Caco-2 (cell line): ENCODE results near the gene CASP12. TPM values are rescaled to one million over a fixed set of nuclear protein-coding genes. Genes with fewer than 3 reads are reported as not detected.

Experiments used
- BruUV-seq: library from RNA; stranded (reverse); fragments of 400-500 nt; replicated peaks from 2 replicates; lab custom pipeline; 2021; lab: Mats Ljungman, UMichigan
- CTCF ChIA-PET: fragments of 300-600 bp; sonication (Branson Sonifier 250); formaldehyde crosslinking; loops from one replicate; lab custom pipeline; 2022; ENCODE audit warnings: antibody characterized with exemption; lab: Charles Lee
- POLR2A ChIA-PET: fragments of 300-600 bp; sonication (Branson Sonifier 250); formaldehyde crosslinking; loops from one replicate; lab custom pipeline; 2022; ENCODE audit warnings: antibody characterized with exemption; lab: Charles Lee
- DNase-seq, 2 experiments: peaks; one replicate each; pipeline versions ENCODE4 v3.0.0 to v3.0.0-alpha.2; 2020 to 2022
- H3K27me3 ChIP-seq: replicated peaks from 2 replicates; pipeline ENCODE4 v1.6.0; 2011; ENCODE audit warnings: low read length; ENCODE audit not compliant: control insufficient read depth, insufficient read depth
- H3K36me3 ChIP-seq: 2 replicates; pipeline ENCODE4 v1.5.1; 2011; ENCODE audit warnings: low read length; ENCODE audit not compliant: control insufficient read depth, insufficient read depth
- H3K4me1 ChIP-seq: fragments of 250-450 bp; sonication (Bioruptor Pico); 2 replicates; pipeline ENCODE4 v1.5.1; 2020; ENCODE audit warnings: mild to moderate bottlenecking
- H3K4me3 ChIP-seq: 2 replicates; pipeline ENCODE4 v1.5.1; 2011; ENCODE audit warnings: low read depth, mild to moderate bottlenecking, control low read depth, low read length
- H3K9me3 ChIP-seq: fragments of 250-450 bp; sonication (Bioruptor Pico); 2 replicates; pipeline ENCODE4 v1.5.1; 2020; ENCODE audit warnings: mild to moderate bottlenecking, moderate library complexity
- H3K27ac Mint-ChIP-seq: one replicate; pipeline ENCODE4 v1.8.0; 2022; ENCODE audit warnings: mixed read lengths; ENCODE audit not compliant: unreplicated experiment
- H3K27me3 Mint-ChIP-seq: one replicate; pipeline ENCODE4 v1.8.0; 2022; ENCODE audit warnings: mixed read lengths; ENCODE audit not compliant: insufficient read depth, unreplicated experiment
- H3K36me3 Mint-ChIP-seq: one replicate; pipeline ENCODE4 v1.8.0; 2022; ENCODE audit warnings: mild to moderate bottlenecking, mixed read lengths; ENCODE audit not compliant: insufficient read depth, unreplicated experiment
- H3K4me1 Mint-ChIP-seq: one replicate; pipeline ENCODE4 v1.8.0; 2022; ENCODE audit warnings: low read depth, mixed read lengths; ENCODE audit not compliant: unreplicated experiment
- H3K4me3 Mint-ChIP-seq: one replicate; pipeline ENCODE4 v1.8.0; 2022; ENCODE audit warnings: mild to moderate bottlenecking, moderate library complexity, mixed read lengths; ENCODE audit not compliant: unreplicated experiment
- H3K9me3 Mint-ChIP-seq: one replicate; pipeline ENCODE4 v1.8.0; 2022; ENCODE audit warnings: mixed read lengths; ENCODE audit not compliant: unreplicated experiment
- CTCF ChIP-seq, 2 experiments: fragments of 200-600 bp in 1 of 2; IDR thresholded peaks; 1 replicate in 1 of 2; 2 replicates in 1 of 2; pipeline versions ENCODE4 v1.5.1 to v1.8.0; 2011 to 2022; ENCODE audit warnings: antibody characterized with exemption in 1 of 2, control low read depth in 1 of 2, inconsistent platforms in 1 of 2, low read depth in 1 of 2, low read length in 1 of 2, mild to moderate bottlenecking in 1 of 2, moderate library complexity in 1 of 2; ENCODE audit not compliant: insufficient read depth in 1 of 2, severe bottlenecking in 1 of 2, unreplicated experiment in 1 of 2
- intact Hi-C: fragments of 100-400 bp; cut with micrococcal nuclease; formaldehyde crosslinking; loops from one replicate; pipeline ENCODE4 v1.10.0; 2022; ENCODE audit not compliant: unreplicated experiment
- total RNA-seq: library from RNA; stranded (reverse); gene quantifications from 2 replicates; pipeline ENCODE4 v1.2.3, GENCODE V29; 2022

Gene CASP12
- total RNA-seq, 1 experiment from 2014 or later = not detected

GRCh38 chr11:104844451-104844850 is 53.8 kb downstream of the CASP12 start:
- Mint-ChIP-seq H3K4me3 (no peak overlapping the region), H3K9me3 (peaks cover 11% of the 10 kb centered on the region), H3K27ac (no peak overlapping the region), H3K36me3 (no peaks in the 10 kb centered on the region), H3K27me3 (peaks cover 6% of the 10 kb centered on the region), H3K4me1 (no peaks in the 10 kb centered on the region)
- no peaks in the 10 kb centered on the region for H3K27me3 ChIP-seq
- intact Hi-C loops = no loop called here
- no TSS peak for BruUV-seq
- no peaks in the 10 kb centered on the region for H3K9me3 ChIP-seq
- no peak overlapping the region for H3K4me3 ChIP-seq
- POLR2A ChIA-PET = no interaction called here
- no peaks in the 10 kb centered on the region for H3K4me1 ChIP-seq
- TF ChIP-seq CTCF (IDR thresholded peaks at IDR 0.05; ENCODE audit: insufficient read depth in 1 of 2, low read depth in 1 of 2, low read length in 1 of 2, severe bottlenecking in 1 of 2, unreplicated experiment in 1 of 2) = no peak
- CTCF ChIA-PET = no interaction called here
- no peak for DNase-seq
- no peaks in the 10 kb centered on the region for H3K36me3 ChIP-seq

DNA sequence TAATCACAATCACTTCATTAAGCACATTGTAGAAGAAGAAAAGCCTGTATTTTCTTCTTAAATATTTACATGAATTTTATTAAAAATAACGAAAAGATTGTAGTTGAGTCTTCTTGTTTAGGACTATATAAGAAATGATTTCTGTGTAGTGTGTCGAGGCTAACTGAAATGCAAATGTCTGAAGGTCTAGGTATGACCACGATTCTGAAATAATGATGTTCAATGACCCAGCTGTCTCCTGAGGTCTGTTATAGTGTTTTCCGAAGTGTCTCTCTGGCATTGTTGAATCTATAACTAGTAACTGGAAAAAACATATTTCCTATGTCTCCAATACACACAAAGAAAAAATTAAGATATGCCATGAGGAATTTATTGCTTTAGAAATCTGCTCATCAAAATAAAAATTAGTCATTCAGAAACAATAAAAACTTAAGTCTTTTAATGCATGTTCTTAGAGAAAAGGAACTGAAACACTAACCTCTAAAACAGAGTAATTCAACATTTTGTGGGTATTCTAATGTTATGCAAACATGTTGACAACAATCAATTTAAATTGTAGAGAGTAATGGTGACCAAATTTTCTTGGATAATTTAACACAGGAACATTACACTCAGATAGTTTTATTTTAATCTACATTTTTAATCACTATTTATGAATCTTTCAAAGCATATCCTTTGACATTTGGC is 55.0 kb downstream of the CASP12 start:
- Mint-ChIP-seq H3K4me1 (no peaks in the 10 kb centered on the region), H3K36me3 (no peaks in the 10 kb centered on the region), H3K4me3 (no peak overlapping the region), H3K27me3 (peaks cover 6% of the 10 kb centered on the region), H3K27ac (no peak overlapping the region), H3K9me3 (peaks cover 22% of the 10 kb centered on the region)
- ChIA-PET POLR2A (no interaction called here), CTCF (no interaction called here)
- no peaks in the 10 kb centered on the region for H3K9me3 ChIP-seq
- H3K4me3 ChIP-seq = no peak overlapping the region
- H3K4me1 ChIP-seq = no peaks in the 10 kb centered on the region
- intact Hi-C loops = no loop called here
- H3K27me3 ChIP-seq = no peaks in the 10 kb centered on the region
- TF ChIP-seq CTCF (IDR thresholded peaks at IDR 0.05; ENCODE audit: insufficient read depth in 1 of 2, low read depth in 1 of 2, low read length in 1 of 2, severe bottlenecking in 1 of 2, unreplicated experiment in 1 of 2) = no peak
- no TSS peak for BruUV-seq
- no peaks in the 10 kb centered on the region for H3K36me3 ChIP-seq
- DNase-seq = no peak

- Mint-ChIP-seq H3K27ac (no peak overlapping the region), H3K27me3 (peaks cover 6% of the 10 kb centered on the region), H3K4me3 (no peak overlapping the region), H3K9me3 (peaks cover 22% of the 10 kb centered on the region), H3K4me1 (no peaks in the 10 kb centered on the region), H3K36me3 (no peaks in the 10 kb centered on the region)
- intact Hi-C loops = loop anchor here (1.0 kb wide), 1 partner anchor 233 kb away; no protein-coding TSS in a partner anchor
- Histone ChIP-seq H3K4me3 (no peak overlapping the region), H3K9me3 (no peaks in the 10 kb centered on the region), H3K27me3 (no peaks in the 10 kb centered on the region), H3K36me3 (no peaks in the 10 kb centered on the region), H3K4me1 (no peaks in the 10 kb centered on the region)
- no TSS peak for BruUV-seq
- POLR2A ChIA-PET = no interaction called here
- CTCF ChIA-PET = no interaction called here
- no peak for TF ChIP-seq CTCF (IDR thresholded peaks at IDR 0.05; ENCODE audit: insufficient read depth in 1 of 2, low read depth in 1 of 2, low read length in 1 of 2, severe bottlenecking in 1 of 2, unreplicated experiment in 1 of 2)
- no peak for DNase-seq
Observed at GRCh38 chr11:104841973-104842525, 56.2 kb downstream of the CASP12 start.
